ENCODE measurements around the gene UPF2.

Gene UPF2

DNA sequence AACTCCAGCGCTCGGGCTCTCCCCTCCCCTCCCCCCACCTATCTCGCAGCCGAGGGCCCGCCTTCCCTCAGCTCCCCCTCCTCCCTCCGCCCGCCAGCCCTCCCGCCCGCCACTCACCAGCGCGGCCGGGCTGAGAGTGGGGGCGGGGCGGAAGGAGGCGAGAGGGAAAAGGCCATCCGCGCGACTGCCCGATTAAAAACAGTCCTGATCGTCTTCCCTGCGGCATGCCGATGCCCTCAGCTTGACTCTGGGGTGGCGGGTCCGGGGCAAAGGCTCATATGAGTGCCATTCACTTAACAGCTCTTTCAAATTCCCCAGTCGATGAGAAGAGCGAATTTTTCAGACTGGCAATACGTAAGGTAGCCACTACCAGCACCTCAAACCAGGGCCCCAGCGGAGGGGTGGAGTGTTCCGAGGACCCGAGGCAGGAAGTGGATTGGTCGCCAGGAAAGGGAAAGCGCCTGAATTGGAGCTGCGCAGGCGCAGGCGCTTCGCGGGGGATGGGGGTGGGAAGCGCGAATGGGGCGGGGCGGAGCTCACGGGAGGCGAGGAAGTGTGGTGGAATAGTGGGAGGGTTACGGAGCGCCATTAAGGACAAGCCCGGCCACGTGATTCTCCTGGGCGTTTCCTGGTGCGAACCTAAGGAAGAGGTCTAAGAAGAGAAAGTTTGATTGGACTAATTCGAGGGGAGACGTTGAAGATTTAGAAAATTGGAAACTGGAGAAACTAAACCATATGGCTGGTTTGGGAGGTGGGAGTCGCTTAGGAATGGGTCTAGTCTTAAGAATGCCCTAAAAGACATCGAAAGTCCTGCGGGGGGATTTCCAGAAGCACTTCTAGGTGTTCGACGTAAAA lies at the start of gene UPF2:
Gene UPF2, minus strand, starts transcription at position 13 of the 855 bp plus-strand sequence. CDS start 7,386 bp downstream, outside the sequence.
- peak within 1 kb of the TSS; percentile 94 for H3K4me3 ChIP-seq (ENCODE audit: low read length)
- peak; percentile 98 for DNase-seq (ENCODE audit: low read depth)
- TF ChIP-seq, protein P1, sequence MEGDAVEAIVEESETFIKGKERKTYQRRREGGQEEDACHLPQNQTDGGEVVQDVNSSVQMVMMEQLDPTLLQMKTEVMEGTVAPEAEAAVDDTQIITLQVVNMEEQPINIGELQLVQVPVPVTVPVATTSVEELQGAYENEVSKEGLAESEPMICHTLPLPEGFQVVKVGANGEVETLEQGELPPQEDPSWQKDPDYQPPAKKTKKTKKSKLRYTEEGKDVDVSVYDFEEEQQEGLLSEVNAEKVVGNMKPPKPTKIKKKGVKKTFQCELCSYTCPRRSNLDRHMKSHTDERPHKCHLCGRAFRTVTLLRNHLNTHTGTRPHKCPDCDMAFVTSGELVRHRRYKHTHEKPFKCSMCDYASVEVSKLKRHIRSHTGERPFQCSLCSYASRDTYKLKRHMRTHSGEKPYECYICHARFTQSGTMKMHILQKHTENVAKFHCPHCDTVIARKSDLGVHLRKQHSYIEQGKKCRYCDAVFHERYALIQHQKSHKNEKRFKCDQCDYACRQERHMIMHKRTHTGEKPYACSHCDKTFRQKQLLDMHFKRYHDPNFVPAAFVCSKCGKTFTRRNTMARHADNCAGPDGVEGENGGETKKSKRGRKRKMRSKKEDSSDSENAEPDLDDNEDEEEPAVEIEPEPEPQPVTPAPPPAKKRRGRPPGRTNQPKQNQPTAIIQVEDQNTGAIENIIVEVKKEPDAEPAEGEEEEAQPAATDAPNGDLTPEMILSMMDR (conservative IDR thresholded peaks at IDR 0.05; ENCODE audit: low read length), result no peak

GRCh38 chr10:12091421-12091820 lies 48.8 kb upstream of the UPF2 start:
- TF ChIP-seq, protein P1 (conservative IDR thresholded peaks at IDR 0.05; ENCODE audit: low read length), result no peak
- no peak overlapping the region for H3K4me3 ChIP-seq (ENCODE audit: low read length)
- no peak for DNase-seq (ENCODE audit: low read depth)

DNA sequence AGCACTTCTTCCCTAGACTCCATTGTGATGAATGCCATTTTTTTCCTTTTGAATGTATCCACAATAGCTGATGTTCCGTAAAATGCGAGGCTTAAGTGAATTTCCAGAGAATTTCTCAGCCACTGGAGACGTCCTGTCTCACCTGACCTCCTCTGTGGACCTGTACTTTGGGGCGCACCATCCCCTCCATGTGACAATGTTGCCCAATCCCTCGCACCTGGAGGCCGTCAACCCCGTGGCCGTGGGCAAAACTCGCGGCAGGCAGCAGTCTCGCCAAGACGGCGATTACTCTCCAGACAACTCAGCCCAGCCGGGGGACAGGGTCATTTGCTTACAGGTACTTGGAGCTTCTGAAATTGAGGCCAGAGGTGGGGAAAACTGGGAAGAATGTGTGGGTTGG lies 46.3 kb upstream of the UPF2 start:
- TF ChIP-seq, protein P1 (conservative IDR thresholded peaks at IDR 0.05; ENCODE audit: low read length), result no peak
- H3K4me3 ChIP-seq (ENCODE audit: low read length), result no peak overlapping the region
- DNase-seq (ENCODE audit: low read depth), result no peak

DNA sequence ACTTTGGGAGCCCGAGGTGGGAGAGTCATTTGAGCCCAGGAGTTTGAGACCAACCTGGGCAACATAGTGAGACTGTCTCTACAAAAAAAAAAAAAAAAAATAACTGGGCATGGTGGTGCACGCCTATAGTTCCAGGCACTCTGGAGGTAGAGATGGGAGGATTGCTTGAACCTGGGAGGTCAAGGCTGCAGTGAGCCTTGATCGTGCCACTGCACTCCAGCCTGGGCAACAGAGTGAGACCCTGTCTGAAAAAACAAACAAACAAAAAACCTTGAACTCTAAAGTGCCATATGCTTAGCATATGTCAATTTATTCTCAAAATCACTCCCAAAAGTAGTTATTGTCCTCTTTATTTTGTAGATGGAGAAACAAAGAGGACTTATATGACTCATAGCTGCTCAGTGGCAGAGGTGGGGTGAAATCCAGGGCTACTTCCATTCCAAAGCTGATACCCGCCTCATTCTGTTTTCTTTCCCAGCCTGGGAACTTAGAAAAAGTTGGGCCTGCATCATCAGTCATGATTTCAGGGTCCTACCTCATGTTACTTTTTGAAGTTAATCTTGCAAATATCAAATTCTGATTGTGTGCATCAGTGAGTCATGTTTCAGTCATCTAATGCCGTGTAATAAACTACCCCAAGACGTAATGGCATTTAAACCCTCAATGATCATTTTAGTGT lies 39.4 kb upstream of the UPF2 start:
- no peak overlapping the region for H3K4me3 ChIP-seq (ENCODE audit: low read length)
- TF ChIP-seq, protein P1 (conservative IDR thresholded peaks at IDR 0.05; ENCODE audit: low read length), result no peak
- DNase-seq (ENCODE audit: low read depth), result peak; percentile 24

- TF ChIP-seq, protein P1 (conservative IDR thresholded peaks at IDR 0.05; ENCODE audit: low read length), result no peak
- H3K4me3 ChIP-seq (ENCODE audit: low read length), result no peak overlapping the region
- no peak for DNase-seq (ENCODE audit: low read depth)
Measured at GRCh38 chr10:12081470-12081869, 38.9 kb upstream of the UPF2 start.

DNA sequence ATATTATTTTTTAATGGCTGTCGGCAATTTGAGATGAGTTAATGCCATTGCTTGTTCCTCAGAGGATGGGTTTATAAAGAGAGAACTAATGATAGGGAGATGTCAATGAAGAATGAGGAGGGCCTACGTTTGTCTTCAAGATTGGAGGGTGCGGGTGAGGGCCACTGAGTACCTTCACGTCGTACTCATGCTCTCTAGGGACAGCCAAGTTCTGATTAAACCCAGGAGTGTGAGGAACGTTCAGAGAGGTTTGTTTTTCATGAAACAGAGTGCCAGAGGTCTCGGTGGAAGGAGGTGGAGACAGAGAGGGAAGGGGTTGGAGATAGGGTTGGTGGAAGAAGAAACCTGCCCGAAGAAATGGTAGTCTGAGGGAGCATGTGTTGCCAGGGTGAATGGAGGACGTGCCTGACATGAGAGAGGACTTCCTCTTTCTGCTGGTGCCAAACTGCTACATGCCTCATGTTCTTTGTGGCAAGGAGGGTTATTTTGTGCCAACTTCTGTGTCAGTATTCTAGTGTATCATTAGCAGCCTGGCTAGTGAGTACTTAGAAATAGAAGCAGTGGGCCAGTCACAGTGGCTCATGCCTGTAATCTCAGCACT lies 35.1 kb upstream of the UPF2 start:
- TF ChIP-seq, protein P1 (conservative IDR thresholded peaks at IDR 0.05; ENCODE audit: low read length), result no peak
- no peak overlapping the region for H3K4me3 ChIP-seq (ENCODE audit: low read length)
- no peak for DNase-seq (ENCODE audit: low read depth)
